IMR-90 (cell line): ENCODE measurements around the gene PCYT1A. TPM values are rescaled to one million over a fixed set of nuclear protein-coding genes. Genes with fewer than 3 reads are reported as not detected.

Experiments
- ATAC-seq: fragments of 200-7000 bp; cut with Tn5 transposase; 2 replicates; pipeline ENCODE4 v1.9.1; 2020; ENCODE audit warnings: low read depth, mild to moderate bottlenecking, moderate library complexity
- BruUV-seq: library from RNA; stranded (reverse); fragments of 400-500 nt; replicated peaks from 2 replicates; lab custom pipeline; 2021; lab: Mats Ljungman, UMichigan
- CTCF ChIA-PET: fragments of 300-600 bp; formaldehyde crosslinking; extraction: SDS; loops from one replicate; lab custom pipeline; 2021; ENCODE audit warnings: antibody characterized with exemption; lab: Yijun Ruan, JAX
- POLR2A ChIA-PET: fragments of 300-600 bp; sonication (Branson Sonifier 250); formaldehyde crosslinking; loops from one replicate; lab custom pipeline; 2022; ENCODE audit warnings: antibody characterized with exemption; ENCODE audit not compliant: unreplicated experiment; lab: Charles Lee
- DNase-seq: peaks from one replicate; pipeline ENCODE4 v3.0.0; 2013
- H2AFZ ChIP-seq: replicated peaks from 2 replicates; pipeline ENCODE3; 2013; ENCODE audit warnings: low read length, mild to moderate bottlenecking; ENCODE audit not compliant: poor library complexity
- H2AK5ac ChIP-seq: 2 replicates; pipeline ENCODE4 v1.6.1; 2013; ENCODE audit warnings: low read depth, low read length, inconsistent platforms
- H2AK9ac ChIP-seq: replicated peaks from 2 replicates; pipeline ENCODE3; 2013; ENCODE audit warnings: mild to moderate bottlenecking, low read depth, low read length, moderate library complexity; ENCODE audit not compliant: poor library complexity
- H2BK120ac ChIP-seq: 2 replicates; pipeline ENCODE4 v1.6.1; 2013; ENCODE audit warnings: low read depth, low read length, inconsistent platforms
- H2BK15ac ChIP-seq: 3 replicates; pipeline ENCODE4 v1.6.1; 2013; ENCODE audit warnings: low read depth, low read length, inconsistent platforms
- H2BK20ac ChIP-seq: 2 replicates; pipeline ENCODE4 v1.6.1; 2013; ENCODE audit warnings: low read depth, mild to moderate bottlenecking, inconsistent platforms, low read length, moderate library complexity
- H2BK5ac ChIP-seq: 2 replicates; pipeline ENCODE4 v1.6.1; 2013; ENCODE audit warnings: mild to moderate bottlenecking, low read depth, low read length, inconsistent platforms; ENCODE audit not compliant: poor library complexity, severe bottlenecking
- H3K14ac ChIP-seq: replicated peaks from 2 replicates; pipeline ENCODE4 v1.6.1; 2013; ENCODE audit warnings: low read depth, low read length, inconsistent platforms
- H3K18ac ChIP-seq: 2 replicates; pipeline ENCODE4 v1.6.1; 2013; ENCODE audit warnings: low read depth, low read length, control low read depth
- H3K23ac ChIP-seq: 2 replicates; pipeline ENCODE4 v1.6.1; 2013; ENCODE audit warnings: low read depth, low read length, inconsistent platforms
- H3K27ac ChIP-seq: 2 replicates; pipeline ENCODE4 v1.5.1; 2013; ENCODE audit warnings: mild to moderate bottlenecking, control low read depth, low read length; ENCODE audit not compliant: insufficient read depth
- H3K27me3 ChIP-seq: 2 replicates; pipeline ENCODE4 v1.6.1; 2013; ENCODE audit warnings: low read length; ENCODE audit not compliant: control insufficient read depth, insufficient read depth
- H3K36me3 ChIP-seq: 2 replicates; pipeline ENCODE4 v1.6.1; 2013; ENCODE audit warnings: low read length, mixed read lengths; ENCODE audit not compliant: control insufficient read depth, insufficient read depth
- H3K4ac ChIP-seq: 2 replicates; pipeline ENCODE4 v1.6.1; 2013; ENCODE audit warnings: low read depth, low read length, inconsistent platforms
- H3K4me1 ChIP-seq: 2 replicates; pipeline ENCODE4 v1.6.1; 2013; ENCODE audit warnings: low read length, mixed read lengths; ENCODE audit not compliant: control insufficient read depth, insufficient read depth
- H3K4me2 ChIP-seq: 2 replicates; pipeline ENCODE4 v1.6.1; 2013; ENCODE audit warnings: low read depth, mild to moderate bottlenecking, control low read depth, low read length, moderate library complexity
- H3K4me3 ChIP-seq: 2 replicates; pipeline ENCODE4 v1.5.1; 2013; ENCODE audit warnings: low read depth, mild to moderate bottlenecking, control low read depth, low read length, moderate library complexity; ENCODE audit not compliant: insufficient read depth
- H3K56ac ChIP-seq: 2 replicates; pipeline ENCODE4 v1.6.1; 2013; ENCODE audit warnings: low read length, inconsistent platforms; ENCODE audit not compliant: insufficient read depth; ENCODE audit errors: extremely low read depth
- H3K79me1 ChIP-seq, 2 experiments: 2 replicates each; pipeline ENCODE4 v1.6.1; 2013; ENCODE audit warnings: low read length in 2 of 2, inconsistent platforms in 1 of 2, low read depth in 1 of 2
- H3K9ac ChIP-seq: 2 replicates; pipeline ENCODE4 v1.6.1; 2013; ENCODE audit warnings: low read depth, low read length, control low read depth
- H3K9me1 ChIP-seq: 2 replicates; pipeline ENCODE4 v1.6.1; 2013; ENCODE audit warnings: low read length, inconsistent platforms; ENCODE audit not compliant: insufficient read depth
- H3K9me3 ChIP-seq: 2 replicates; pipeline ENCODE4 v1.6.1; 2013; ENCODE audit warnings: low read length; ENCODE audit not compliant: control insufficient read depth, insufficient read depth
- H4K20me1 ChIP-seq: 2 replicates; pipeline ENCODE4 v1.6.1; 2013; ENCODE audit warnings: low read length, inconsistent platforms; ENCODE audit not compliant: insufficient read depth
- H4K5ac ChIP-seq: 2 replicates; pipeline ENCODE4 v1.6.1; 2013; ENCODE audit warnings: mild to moderate bottlenecking, low read depth, low read length, control low read depth
- H4K8ac ChIP-seq, 2 experiments: 2 replicates each; pipeline ENCODE4 v1.6.1; 2013; ENCODE audit warnings: low read depth in 2 of 2, low read length in 2 of 2, control low read depth in 1 of 2, inconsistent platforms in 1 of 2
- H4K91ac ChIP-seq: 2 replicates; pipeline ENCODE4 v1.6.1; 2013; ENCODE audit warnings: low read depth, low read length, inconsistent platforms; ENCODE audit not compliant: insufficient read depth
- BHLHE40 ChIP-seq: fragments of 150-350 bp; IDR thresholded peaks from 2 replicates; pipeline ENCODE4 v1.6.1; 2016; ENCODE audit warnings: mild to moderate bottlenecking, low read depth, low read length
- CHD1 ChIP-seq: IDR thresholded peaks from 2 replicates; pipeline ENCODE4 v1.6.1; 2012; ENCODE audit warnings: low read depth, low read length, improper control_type of control experiment
- ELK1 ChIP-seq: fragments of 150-350 bp; IDR thresholded peaks from 2 replicates; pipeline ENCODE4 v1.6.1; 2016; ENCODE audit warnings: low read depth, mild to moderate bottlenecking, low read length, moderate library complexity, borderline replicate concordance
- MAFK ChIP-seq: IDR thresholded peaks from 2 replicates; pipeline ENCODE4 v1.6.1; 2012; ENCODE audit warnings: low read depth, low read length, improper control_type of control experiment
- MAZ ChIP-seq: IDR thresholded peaks from 2 replicates; pipeline ENCODE4 v1.6.1; 2012; ENCODE audit warnings: low read depth, mild to moderate bottlenecking, low read length, improper control_type of control experiment, moderate library complexity, borderline replicate concordance
- MXI1 ChIP-seq: IDR thresholded peaks from 2 replicates; pipeline ENCODE4 v1.6.1; 2012; ENCODE audit warnings: low read depth, mild to moderate bottlenecking, low read length, moderate library complexity, borderline replicate concordance
- POLR2A ChIP-seq: IDR thresholded peaks from 2 replicates; pipeline ENCODE4 v1.6.1; 2012; ENCODE audit warnings: mild to moderate bottlenecking, low read depth, low read length
- RAD21 ChIP-seq: IDR thresholded peaks from 2 replicates; pipeline ENCODE4 v1.6.1; 2012; ENCODE audit warnings: low read length, improper control_type of control experiment
- RFX5 ChIP-seq: IDR thresholded peaks from 2 replicates; pipeline ENCODE4 v1.8.0; 2012; ENCODE audit warnings: low read depth, mild to moderate bottlenecking, low read length, moderate library complexity
- SMC3 ChIP-seq: fragments of 150-350 bp; IDR thresholded peaks from 2 replicates; pipeline ENCODE4 v1.6.1; 2016; ENCODE audit warnings: low read depth, mild to moderate bottlenecking, antibody characterized with exemption, low read length, moderate library complexity
- USF2 ChIP-seq: fragments of 150-350 bp; IDR thresholded peaks from 2 replicates; pipeline ENCODE4 v1.6.1; 2017; ENCODE audit warnings: mild to moderate bottlenecking, antibody characterized with exemption, low read length, low read depth
- WGBS, 2 experiments: methylation state at CpG; one replicate each; pipeline versions ENCODE4 v1.1.5 to v1.1.7; 2013; ENCODE audit warnings: missing lambda C conversion rate in 2 of 2; ENCODE audit not compliant: insufficient read length in 1 of 2; ENCODE audit errors: extremely low coverage in 2 of 2; 5-methylcytosine and 5-hydroxymethylcytosine counted together
- dilution Hi-C: fragments of 300-500 bp; cut with HindIII; formaldehyde crosslinking; loops from one replicate; pipeline ENCODE4 v1.14.3; 2018; ENCODE audit warnings: low sequenced_read_pairs; ENCODE audit not compliant: unreplicated experiment
- in situ Hi-C: fragments of 300-500 bp; cut with MboI; formaldehyde crosslinking; loops from 3 replicates; pipeline ENCODE4 v1.14.3; 2019; ENCODE audit warnings: low sequenced_read_pairs, inconsistent platforms, mixed read lengths
- intact Hi-C: fragments of 100-400 bp; cut with micrococcal nuclease; formaldehyde crosslinking; loops from 2 replicates; pipeline ENCODE4 v1.10.0; 2022
- polyA plus RNA-seq, 3 experiments: library from polyadenylated mRNA; depleted of rRNA; stranded (reverse); fragments of >200 nt; gene quantifications; 2 replicates each; pipeline ENCODE4 v1.2.3, GENCODE V29; 2012; ENCODE audit warnings: low replicate concordance in 1 of 3
- total RNA-seq: library from RNA; depleted of rRNA; stranded (reverse); fragments of >200 nt; gene quantifications from 2 replicates; pipeline ENCODE4 v1.2.3, GENCODE V29; 2012

The PCYT1A gene
- total and polyA plus RNA-seq, 2 of the 4 experiments (the other 2 are of a cell fraction): 62.8 to 127 TPM

- Histone ChIP-seq H3K9me3 (no peaks in the 10 kb centered on the region), H3K4me3 (no peak overlapping the region), H3K14ac (no peak overlapping the region), H2BK15ac (no peak overlapping the region), H3K27ac (no peak overlapping the region), H2BK120ac (no peak overlapping the region), H4K8ac (no peak overlapping the region), H2BK5ac (no peak overlapping the region), H4K5ac (no peak overlapping the region), H2BK20ac (no peak overlapping the region), H3K9ac (no peak overlapping the region), H3K27me3 (peaks cover 15% of the 10 kb centered on the region; the same call in 1 of the 2 replicates), H2AK5ac (no peak overlapping the region), H4K20me1 (no peaks in the 10 kb centered on the region; the same call in 1 of the 2 replicates), H3K4me2 (no peak overlapping the region), H3K23ac (no peak overlapping the region), H3K36me3 (no peaks in the 10 kb centered on the region), H2AK9ac (no peak overlapping the region), H4K91ac (no peak overlapping the region), H3K4me1 (0 out of 2 replicates have a peak, but pooled peaks cover 2% of the 10 kb centered on the region), H3K56ac (no peak overlapping the region), H3K9me1 (0 out of 2 replicates have a peak, but pooled peaks cover 3% of the 10 kb centered on the region), H3K4ac (no peak overlapping the region), H3K79me1 (no peaks in the 10 kb centered on the region), H2AFZ (no peak overlapping the region), H3K18ac (no peak overlapping the region)
- TF ChIP-seq CHD1 (no peak), SMC3 (no peak), RFX5 (no peak), MAZ (no peak), POLR2A (no peak), USF2 (no peak), ELK1 (no peak), MAFK (no peak), MXI1 (no peak), BHLHE40 (no peak), RAD21 (no peak)
- ATAC-seq (no peak), DNase-seq (no peak)
- ChIA-PET POLR2A (no interaction called here), CTCF (interaction anchor here (1.0 to 1.2 kb wide), 2 partner anchors 12 to 19 kb away, joined by 3 read pairs; no protein-coding TSS in a partner anchor)
- no TSS peak for BruUV-seq
- in situ Hi-C loops: no loop called here
- WGBS, 2 experiments: 80% methylated on average over 2 of the region's 16 CpGs; no CpG with 5 or more reads in 1 of the 2 experiments
- dilution Hi-C loops: no loop called here
- intact Hi-C loops: no loop called here
Measured at GRCh38 chr3:196214783-196215441, 72.6 kb downstream of the PCYT1A start.
